K562 (cell line): ENCODE measurements around the gene ENPP7. TPM values are rescaled to one million over a fixed set of nuclear protein-coding genes. Genes with fewer than 3 reads are reported as not detected.
A peak's percentile ranks its signal among the peaks of the same experiment; 100 is the strongest.

ENCODE experiments used
- ATAC-seq: fragments of 200-7000 bp; cut with Tn5 transposase; 3 replicates; pipeline ENCODE4 v1.9.1; 2020; ENCODE audit warnings: moderate library complexity
- BruUV-seq: library from RNA; stranded (reverse); fragments of 400-500 nt; replicated peaks from 2 replicates; lab custom pipeline; 2021; lab: Mats Ljungman, UMichigan
- CTCF ChIA-PET: fragments of 300-600 bp; formaldehyde crosslinking; extraction: SDS; loops from one replicate; lab custom pipeline; 2021; ENCODE audit warnings: low intra/inter-chr PET ratio; lab: Yijun Ruan, JAX
- POLR2A ChIA-PET: fragments of 300-600, 350-650 bp; sonication (Branson Sonifier 250); formaldehyde crosslinking; extraction: SDS; loops from one replicate; lab custom pipeline; 2021; ENCODE audit warnings: antibody characterized with exemption, inconsistent platforms; lab: Yijun Ruan, JAX
- DNase-seq, 4 experiments: peaks; one replicate each; pipeline versions ENCODE4 v3.0.0 to v3.0.0-alpha.2; 2011 to 2018; ENCODE audit warnings: low spot score in 3 of 4, mixed read lengths in 3 of 4; ENCODE audit errors: extremely low read depth in 1 of 4
- FAIRE-seq: peaks from 2 replicates; lab custom pipeline; 2011; peaks lifted over from hg19 to GRCh38; lab: Jason Lieb, UNC
- H2AFZ ChIP-seq: 2 replicates; pipeline ENCODE4 v1.6.0; 2011; ENCODE audit warnings: low read depth, low read length, control low read depth, inconsistent platforms
- H3K27ac ChIP-seq: fragments of 200-600 bp; 3 replicates; pipeline ENCODE4 v1.8.0; 2011; ENCODE audit warnings: low read depth, mild to moderate bottlenecking, control low read depth, inconsistent platforms, low read length, moderate library complexity, mixed read lengths; ENCODE audit errors: extremely low read depth
- H3K27me3 ChIP-seq, 2 experiments: fragments of 300-600 bp in 1 of 2; 2 replicates in 1 of 2; 3 replicates in 1 of 2; pipeline versions ENCODE4 v1.6.0 to v1.8.0; 2011; ENCODE audit warnings: inconsistent platforms in 2 of 2, low read length in 2 of 2, mild to moderate bottlenecking in 1 of 2, mixed read lengths in 1 of 2, moderate library complexity in 1 of 2; ENCODE audit not compliant: control insufficient read depth in 2 of 2, insufficient read depth in 2 of 2
- H3K36me3 ChIP-seq: fragments of 300-600 bp; 3 replicates; pipeline ENCODE4 v1.8.0; 2011; ENCODE audit warnings: mild to moderate bottlenecking, low read length, inconsistent platforms; ENCODE audit not compliant: control insufficient read depth, insufficient read depth
- H3K4me1 ChIP-seq, 2 experiments: fragments of 200-600 bp in 1 of 2; replicated peaks in 1 of 2; 2 replicates in 1 of 2; 3 replicates in 1 of 2; pipeline versions ENCODE4 v1.5.1 to v1.8.0; 2011; ENCODE audit warnings: inconsistent platforms in 2 of 2, low read length in 2 of 2, mild to moderate bottlenecking in 1 of 2, mixed read lengths in 1 of 2, moderate library complexity in 1 of 2; ENCODE audit not compliant: control insufficient read depth in 2 of 2, insufficient read depth in 2 of 2
- H3K4me2 ChIP-seq: 2 replicates; pipeline ENCODE4 v1.6.1; 2011; ENCODE audit warnings: low read length, control low read depth, inconsistent platforms, mixed read lengths; ENCODE audit not compliant: insufficient read depth
- H3K4me3 ChIP-seq: fragments of 200-600 bp; sonication (generic), shearing (Covaris generic); 2 replicates; pipeline ENCODE4 v1.5.1; 2016; ENCODE audit warnings: control low read depth, inconsistent platforms
- H3K79me2 ChIP-seq: fragments of 200-600 bp; 3 replicates; pipeline ENCODE4 v1.8.0; 2011; ENCODE audit warnings: low read length, inconsistent platforms; ENCODE audit not compliant: control insufficient read depth, insufficient read depth
- H3K9ac ChIP-seq, 2 experiments: 2 replicates each; pipeline versions ENCODE4 v1.6.0 to v1.6.1; 2011; ENCODE audit warnings: low read depth in 2 of 2, low read length in 2 of 2, control low read depth in 1 of 2, inconsistent platforms in 1 of 2, mild to moderate bottlenecking in 1 of 2, mixed read lengths in 1 of 2; ENCODE audit not compliant: insufficient read depth in 1 of 2
- H3K9me1 ChIP-seq: one replicate; pipeline ENCODE4 v1.6.0; 2011; ENCODE audit warnings: inconsistent platforms, mild to moderate bottlenecking, low read length, moderate library complexity; ENCODE audit not compliant: control insufficient read depth, insufficient read depth
- H3K9me3 ChIP-seq: replicated peaks from 2 replicates; pipeline ENCODE4 v1.5.1; 2011; ENCODE audit warnings: low read depth, low read length, inconsistent platforms; ENCODE audit not compliant: control insufficient read depth, insufficient read depth
- H4K20me1 ChIP-seq: replicated peaks from 2 replicates; pipeline ENCODE4 v1.6.1; 2011; ENCODE audit warnings: low read length, inconsistent platforms, mixed read lengths; ENCODE audit not compliant: control insufficient read depth, insufficient read depth
- CUX1 ChIP-seq: fragments of 200-800 bp; sonication (Bioruptor generic); IDR thresholded peaks from 2 replicates; pipeline ENCODE4 v1.6.1; 2016; ENCODE audit warnings: missing genetic modification characterization, missing compliant biosample characterization
- KDM1A ChIP-seq, 2 experiments: fragments of 450-650 bp; IDR thresholded peaks; 2 replicates each; pipeline ENCODE4 v1.6.1; 2016; ENCODE audit warnings: mild to moderate bottlenecking in 2 of 2
- POLR2AphosphoS2 ChIP-seq: IDR thresholded peaks from 2 replicates; pipeline ENCODE4 v1.6.1; 2012; ENCODE audit warnings: low read length, improper control_type of control experiment
- TCF7 ChIP-seq: sonication (generic); IDR thresholded peaks from 2 replicates; pipeline ENCODE4 v1.6.1; 2016; ENCODE audit warnings: antibody characterized with exemption, borderline replicate concordance
- WGBS: fragments of 100-300 bp; shearing (Covaris generic); methylation state at CpG from one replicate; pipeline ENCODE4 v1.1.6; 2016; ENCODE audit warnings: low coverage, mixed read lengths; ENCODE audit not compliant: insufficient coverage; ENCODE audit errors: missing lambda C conversion rate; 5-methylcytosine and 5-hydroxymethylcytosine counted together
- in situ Hi-C: fragments of 300-500 bp; cut with MboI; formaldehyde crosslinking; loops from 4 replicates; pipeline ENCODE4 v1.15.0; 2018; ENCODE audit warnings: inconsistent platforms, mixed read lengths
- intact Hi-C: fragments of 100-400 bp; cut with micrococcal nuclease; formaldehyde crosslinking; loops from 2 replicates; pipeline ENCODE4 v1.14.2; 2022
- polyA plus RNA-seq, 8 experiments: library from polyadenylated mRNA; depleted of rRNA in 4 of 8; stranded (reverse) in 5 of 8; unstranded in 3 of 8; fragments of >200 nt; fragmentation: Nextera tagmentation in 2 of 8; fragmentation: Illumina TruSeq in 1 of 8; extraction: Ambion mirVana in 2 of 8; extraction: Trizol in 1 of 8; gene quantifications; 2 replicates each; pipeline versions ENCODE4 v1.2.1 to v1.2.3, GENCODE V29; 2011 to 2014; ENCODE audit warnings: inconsistent platforms in 1 of 8, missing spikeins in 1 of 8
- total RNA-seq, 7 experiments: library from RNA; depleted of rRNA in 6 of 7; stranded (reverse); fragments of >200 nt in 6 of 7; fragmentation: Illumina TruSeq in 2 of 7; extraction: Trizol in 2 of 7; gene quantifications; 2 replicates each; pipeline versions ENCODE4 v1.2.1 to v1.2.3, GENCODE V29; 2011 to 2021; ENCODE audit warnings: low replicate concordance in 1 of 7
- TF ChIP-seq, protein P1 (sequence below): sonication (generic); formaldehyde crosslinking; IDR thresholded peaks from 2 replicates; pipeline ENCODE4 v1.8.0; 2023; ENCODE audit warnings: mild to moderate bottlenecking, missing genetic modification reagents
- TF ChIP-seq, protein P2 (sequence below): fragments of 250-450 bp; sonication (Bioruptor Pico); IDR thresholded peaks from 2 replicates; pipeline ENCODE4 v1.9.0; 2021; ENCODE audit warnings: mild to moderate bottlenecking, inconsistent platforms

Gene ENPP7
- total and polyA plus RNA-seq, 9 of the 15 experiments (the other 6 are each of a cell fraction or from before 2014, with no cell fraction given) = not detected

GRCh38 chr17:79721993-79722671, 8.6 kb upstream of the ENPP7 start (continued):
- TF ChIP-seq TCF7 = no peak

GRCh38 chr17:79722787-79723186, 8.0 kb upstream of the ENPP7 start:
- no peaks in the 10 kb centered on the region for H3K79me2 ChIP-seq
- no peak for FAIRE-seq
- H2AFZ ChIP-seq = no peak overlapping the region
- H3K4me1 ChIP-seq = peaks cover 3% of the 10 kb centered on the region in 2 experiments; a peak in 3 of 5 replicates
- no TSS peak for BruUV-seq
- no peaks in the 10 kb centered on the region for H3K9me3 ChIP-seq
- H3K9me1 ChIP-seq = no peaks in the 10 kb centered on the region
- peaks cover 10 to 29% of the 10 kb centered on the region in 2 experiments; a peak in 3 of 5 replicates for H3K27me3 ChIP-seq
- POLR2A ChIA-PET = no interaction called here
- WGBS = 38% methylated on average over 10 of the region's 10 CpGs
- H3K9ac ChIP-seq = no peak overlapping the region
- in situ Hi-C loops (no loop called here), intact Hi-C loops (no loop called here)
- no peaks in the 10 kb centered on the region for H4K20me1 ChIP-seq
- no peak for DNase-seq
- no peak overlapping the region for H3K27ac ChIP-seq
- no peaks in the 10 kb centered on the region for H3K36me3 ChIP-seq
- no peak for ATAC-seq
- H3K4me2 ChIP-seq = no peak overlapping the region
- no peak overlapping the region for H3K4me3 ChIP-seq
- CTCF ChIA-PET = no interaction called here
- TF ChIP-seq, protein P1, sequence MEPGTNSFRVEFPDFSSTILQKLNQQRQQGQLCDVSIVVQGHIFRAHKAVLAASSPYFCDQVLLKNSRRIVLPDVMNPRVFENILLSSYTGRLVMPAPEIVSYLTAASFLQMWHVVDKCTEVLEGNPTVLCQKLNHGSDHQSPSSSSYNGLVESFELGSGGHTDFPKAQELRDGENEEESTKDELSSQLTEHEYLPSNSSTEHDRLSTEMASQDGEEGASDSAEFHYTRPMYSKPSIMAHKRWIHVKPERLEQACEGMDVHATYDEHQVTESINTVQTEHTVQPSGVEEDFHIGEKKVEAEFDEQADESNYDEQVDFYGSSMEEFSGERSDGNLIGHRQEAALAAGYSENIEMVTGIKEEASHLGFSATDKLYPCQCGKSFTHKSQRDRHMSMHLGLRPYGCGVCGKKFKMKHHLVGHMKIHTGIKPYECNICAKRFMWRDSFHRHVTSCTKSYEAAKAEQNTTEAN (CRISPR knock-in tag) = peak; percentile 93
- TF ChIP-seq, protein P2, sequence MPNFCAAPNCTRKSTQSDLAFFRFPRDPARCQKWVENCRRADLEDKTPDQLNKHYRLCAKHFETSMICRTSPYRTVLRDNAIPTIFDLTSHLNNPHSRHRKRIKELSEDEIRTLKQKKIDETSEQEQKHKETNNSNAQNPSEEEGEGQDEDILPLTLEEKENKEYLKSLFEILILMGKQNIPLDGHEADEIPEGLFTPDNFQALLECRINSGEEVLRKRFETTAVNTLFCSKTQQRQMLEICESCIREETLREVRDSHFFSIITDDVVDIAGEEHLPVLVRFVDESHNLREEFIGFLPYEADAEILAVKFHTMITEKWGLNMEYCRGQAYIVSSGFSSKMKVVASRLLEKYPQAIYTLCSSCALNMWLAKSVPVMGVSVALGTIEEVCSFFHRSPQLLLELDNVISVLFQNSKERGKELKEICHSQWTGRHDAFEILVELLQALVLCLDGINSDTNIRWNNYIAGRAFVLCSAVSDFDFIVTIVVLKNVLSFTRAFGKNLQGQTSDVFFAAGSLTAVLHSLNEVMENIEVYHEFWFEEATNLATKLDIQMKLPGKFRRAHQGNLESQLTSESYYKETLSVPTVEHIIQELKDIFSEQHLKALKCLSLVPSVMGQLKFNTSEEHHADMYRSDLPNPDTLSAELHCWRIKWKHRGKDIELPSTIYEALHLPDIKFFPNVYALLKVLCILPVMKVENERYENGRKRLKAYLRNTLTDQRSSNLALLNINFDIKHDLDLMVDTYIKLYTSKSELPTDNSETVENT = 0 out of 2 replicates have a peak, but pooled peaks have one; percentile 10
- peak in 1 of 2 experiments; percentile 91; a peak in 2 of 4 replicates for TF ChIP-seq KDM1A (IDR thresholded peaks at IDR 0.05)
- no peak for TF ChIP-seq CUX1
- TF ChIP-seq POLR2AphosphoS2 = no peak
